HG03521 (cell line): ENCODE results near the gene ALG1.
"Not testable (repeated sequence)": the region's sequence is repeated elsewhere in the genome, so short reads cannot be mapped to it uniquely, and the experiment has no call there.

ENCODE experiments used
- ATAC-seq: cut with Tn5 transposase; IDR thresholded peaks from one replicate; pipeline ENCODE4 v1.9.1; 2021; ENCODE audit warnings: mild to moderate bottlenecking, moderate library complexity; ENCODE audit not compliant: unreplicated experiment

The ALG1 gene

DNA sequence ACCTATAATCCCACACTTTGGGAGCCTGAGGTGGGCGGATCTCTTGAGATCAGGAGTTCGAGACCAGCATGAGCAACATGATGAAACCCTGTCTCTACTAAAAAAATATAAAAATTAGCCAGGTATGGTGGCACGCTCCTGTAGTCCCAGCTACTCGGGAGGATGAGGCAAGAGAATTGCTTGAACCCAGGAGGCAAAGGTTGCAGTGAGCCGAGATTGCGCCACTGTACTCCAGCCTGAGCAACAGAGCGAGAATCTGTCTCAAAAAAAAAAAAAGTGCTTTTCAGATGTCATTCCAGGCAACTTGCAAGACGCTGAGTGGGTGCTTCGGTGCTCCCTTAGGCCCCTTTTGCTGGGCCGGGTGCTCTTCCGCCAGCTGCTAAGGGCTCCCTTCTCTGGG is 27.1 kb upstream of the ALG1 start:
- ATAC-seq, result not testable (repeated sequence)

DNA sequence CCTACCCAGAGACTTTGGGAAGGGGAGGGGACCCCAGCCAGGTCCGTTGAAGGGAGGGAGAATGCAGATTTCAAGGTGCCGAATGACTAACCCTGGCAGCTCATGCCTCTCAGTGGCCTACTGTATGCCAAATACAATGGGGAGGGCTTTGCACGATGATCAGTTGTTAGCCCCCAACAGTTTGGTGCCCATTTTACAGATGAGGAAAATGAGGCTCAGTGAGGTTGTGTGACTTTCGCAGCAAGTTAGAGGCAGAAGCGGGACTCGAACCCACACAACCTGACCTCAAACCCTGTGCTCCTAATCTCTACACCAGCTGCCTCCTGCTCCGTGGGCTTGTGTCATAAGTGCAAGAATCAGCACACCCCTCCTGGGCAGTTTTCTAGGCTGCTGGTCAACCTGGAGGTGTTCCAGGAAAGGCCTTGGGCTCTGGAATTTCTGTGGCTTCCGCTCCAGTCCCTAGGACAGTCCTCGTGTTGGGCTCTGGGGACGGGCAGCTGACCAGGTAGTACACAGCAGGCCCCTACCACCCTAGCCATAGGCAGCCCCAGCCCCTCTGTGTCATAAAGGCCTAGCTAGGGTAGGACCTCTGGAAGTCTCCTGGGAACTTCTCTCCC is 26.0 kb upstream of the ALG1 start:
- no peak for ATAC-seq

DNA sequence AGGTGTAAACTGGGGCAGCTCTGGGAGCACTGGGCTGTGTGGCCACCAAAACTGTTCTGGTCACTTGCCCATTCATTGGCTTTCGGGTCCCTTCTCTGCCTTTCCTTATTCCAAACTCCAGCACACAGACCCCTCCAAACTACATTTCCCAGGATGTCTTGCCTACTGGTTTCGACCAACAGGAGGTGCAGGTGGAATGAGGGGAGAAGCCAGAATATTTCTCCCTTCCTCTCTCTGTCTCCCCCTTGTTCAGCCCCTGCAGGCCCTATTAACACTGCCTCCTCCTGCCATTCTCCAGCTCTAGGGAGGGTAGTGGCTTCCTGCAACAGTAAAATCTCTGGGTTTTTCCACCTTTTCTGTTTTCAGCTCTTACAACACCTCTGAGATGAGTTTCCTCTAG is 24.7 kb upstream of the ALG1 start:
- ATAC-seq, result no peak

DNA sequence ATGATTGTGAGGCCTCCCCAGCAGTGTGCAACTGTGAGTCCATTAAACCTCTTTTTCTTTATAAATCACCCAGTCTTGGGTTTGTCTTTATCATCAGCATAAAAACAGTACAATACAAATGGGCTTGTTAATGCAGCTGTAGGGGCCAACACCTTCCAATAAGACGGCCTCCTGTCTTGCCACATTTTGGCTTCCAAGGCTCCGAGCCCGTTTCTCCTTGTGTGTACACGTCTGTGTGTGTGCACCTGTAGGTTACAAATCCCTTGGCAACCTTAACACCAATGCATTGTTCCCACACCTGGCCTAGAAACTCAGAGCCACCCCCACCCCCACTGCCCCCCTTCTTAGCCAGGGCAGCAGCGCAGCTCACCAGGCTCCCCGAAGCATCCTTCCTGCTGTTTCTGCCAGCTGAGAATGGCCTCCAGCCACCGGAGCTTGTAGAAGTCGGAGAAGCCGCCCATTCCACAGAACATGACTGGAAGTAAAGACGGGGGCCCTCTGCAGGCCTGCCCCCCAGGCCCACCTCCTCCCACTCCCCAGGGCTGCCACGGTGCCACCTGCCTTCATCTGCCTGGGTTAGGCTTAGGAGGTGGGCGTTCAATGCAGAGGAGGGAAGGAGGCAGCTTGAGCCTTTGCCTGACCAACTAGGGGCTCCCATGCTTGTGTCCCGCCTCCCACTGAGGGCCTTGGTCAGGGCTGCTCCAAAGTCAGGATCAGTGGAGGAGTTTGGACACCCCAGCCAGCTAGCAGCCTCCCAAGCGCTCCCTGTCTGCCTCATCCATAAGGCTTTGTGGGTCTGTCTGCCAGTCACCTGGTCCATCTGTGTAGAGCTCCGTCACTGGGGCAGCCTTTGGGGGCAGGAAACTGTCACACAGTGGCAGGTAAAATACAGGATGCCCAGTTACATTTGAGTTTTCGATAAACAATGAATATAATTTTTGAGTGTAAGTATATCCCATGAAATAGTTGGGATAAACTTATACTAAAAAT is 16.5 kb upstream of the ALG1 start:
- ATAC-seq, result no peak

DNA sequence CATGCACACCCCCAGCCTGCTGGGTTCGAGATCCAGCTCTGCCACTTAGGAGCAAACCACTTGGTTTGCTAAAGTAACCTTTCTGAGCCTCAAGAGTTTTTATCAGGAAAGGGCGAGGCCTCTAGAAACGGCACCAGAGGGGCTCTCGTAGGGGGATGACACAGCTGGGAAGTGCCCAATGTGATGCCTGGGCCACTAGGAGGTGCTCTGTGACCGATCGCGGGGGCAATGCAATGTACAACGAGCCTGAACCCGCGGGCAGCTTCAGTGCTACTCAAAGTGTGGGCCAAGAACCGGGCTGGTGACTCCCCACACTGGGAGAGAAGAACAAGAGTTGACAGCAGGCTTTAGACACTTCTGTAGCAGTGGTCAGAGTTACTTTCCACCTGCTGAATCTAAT is 15.3 kb upstream of the ALG1 start:
- ATAC-seq, result no peak

DNA sequence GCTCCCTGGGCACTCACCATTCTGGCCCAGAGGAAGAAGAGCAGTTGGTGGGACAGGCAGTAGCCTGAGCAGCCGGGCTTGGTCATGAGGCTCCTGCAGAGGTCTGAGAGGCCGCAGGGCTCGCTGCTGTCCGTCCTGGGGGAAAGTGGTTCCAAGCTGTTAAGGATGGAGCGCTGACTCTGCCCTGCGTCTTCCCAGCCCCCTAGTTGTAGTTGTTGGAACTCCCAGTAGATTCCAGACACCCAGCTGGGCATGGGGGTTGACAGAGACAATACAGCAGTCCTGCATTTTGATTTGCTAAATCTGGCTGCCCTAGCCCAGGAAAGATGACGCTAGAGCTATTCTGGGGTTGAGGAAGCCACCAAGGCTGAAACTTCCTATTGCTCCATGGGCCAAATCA is 13.2 kb upstream of the ALG1 start:
- ATAC-seq, result no peak

DNA sequence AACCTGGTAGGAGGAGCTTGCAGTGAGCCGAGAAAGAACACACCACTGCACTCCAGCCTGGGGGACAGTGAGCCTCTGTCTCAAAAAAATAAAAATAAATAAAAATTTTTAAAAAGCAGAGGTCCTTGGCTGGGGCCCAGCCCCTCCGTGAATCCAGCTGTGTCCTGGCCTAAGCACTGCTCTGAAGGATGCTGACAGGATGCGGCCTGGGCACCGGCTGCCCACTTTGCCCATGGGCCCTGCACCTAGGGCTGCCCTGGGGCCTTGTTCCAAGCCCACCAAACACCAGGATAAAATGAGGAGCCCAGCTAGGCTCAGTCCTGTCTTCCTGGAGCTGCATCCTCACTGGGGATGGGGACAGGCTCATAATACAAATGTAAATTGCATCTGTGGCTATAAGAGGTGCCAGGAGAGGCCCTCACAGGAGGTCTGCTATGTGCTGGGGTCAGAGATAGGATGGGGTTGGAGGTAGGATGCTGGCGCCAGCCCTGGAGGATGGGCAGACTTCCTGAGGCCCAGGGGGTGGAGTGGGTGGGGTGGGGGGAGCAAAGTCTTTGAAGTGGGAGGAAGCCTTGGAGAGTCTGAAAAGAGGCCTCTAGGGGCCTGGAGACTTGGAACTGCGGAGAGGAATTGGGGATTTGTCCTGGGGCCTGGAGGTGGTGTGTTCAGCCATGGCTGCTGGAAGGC is 12.1 kb upstream of the ALG1 start:
- ATAC-seq, result no peak

DNA sequence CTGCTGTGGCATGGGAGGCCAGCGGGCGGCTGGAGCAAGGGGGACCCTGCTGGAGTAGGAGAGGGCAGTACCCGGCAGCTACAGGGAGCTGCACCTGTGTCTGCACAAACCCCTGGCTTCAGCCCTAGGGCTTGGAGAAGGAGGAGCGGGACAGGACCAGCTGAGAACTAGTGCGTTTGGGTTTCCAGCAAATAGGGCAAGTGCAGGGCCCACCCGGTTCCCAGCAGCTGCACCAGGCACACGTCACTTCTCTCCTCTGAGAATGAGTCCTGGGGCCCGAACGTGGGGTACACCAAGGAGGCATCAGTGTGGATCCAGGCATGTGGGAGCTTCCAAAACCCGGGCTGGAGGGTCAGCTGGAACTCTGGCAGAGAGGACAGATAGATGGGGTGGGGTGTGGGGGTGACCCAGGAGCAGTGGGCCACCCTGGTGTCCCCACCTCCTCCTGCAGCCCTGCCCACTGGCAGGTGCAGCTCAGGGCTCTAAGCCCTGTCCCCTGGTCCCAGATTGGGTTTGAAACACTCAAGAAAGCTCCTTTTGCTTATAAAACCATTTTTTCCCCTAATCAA is 11.5 kb upstream of the ALG1 start:
- ATAC-seq, result no peak

DNA sequence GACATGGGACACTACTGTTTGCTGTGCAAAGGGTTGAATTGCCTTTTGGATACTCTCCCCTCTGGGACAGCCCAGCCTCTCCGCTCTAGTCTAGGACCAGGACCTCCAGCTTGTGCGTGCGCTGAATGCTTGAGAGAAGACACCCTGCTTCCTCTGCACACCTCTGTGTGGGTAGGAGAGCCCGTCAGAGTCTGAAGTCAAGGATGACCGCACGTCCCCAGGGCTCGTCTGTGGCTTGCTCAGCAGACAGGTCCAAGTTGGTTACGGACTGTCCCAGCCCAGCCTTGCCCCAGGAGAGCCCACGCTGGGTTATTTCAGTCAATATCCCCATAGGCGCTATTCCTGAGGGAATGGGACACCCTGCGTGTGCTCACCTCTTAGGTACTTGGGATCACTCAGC is 9.6 kb upstream of the ALG1 start:
- no peak for ATAC-seq

DNA sequence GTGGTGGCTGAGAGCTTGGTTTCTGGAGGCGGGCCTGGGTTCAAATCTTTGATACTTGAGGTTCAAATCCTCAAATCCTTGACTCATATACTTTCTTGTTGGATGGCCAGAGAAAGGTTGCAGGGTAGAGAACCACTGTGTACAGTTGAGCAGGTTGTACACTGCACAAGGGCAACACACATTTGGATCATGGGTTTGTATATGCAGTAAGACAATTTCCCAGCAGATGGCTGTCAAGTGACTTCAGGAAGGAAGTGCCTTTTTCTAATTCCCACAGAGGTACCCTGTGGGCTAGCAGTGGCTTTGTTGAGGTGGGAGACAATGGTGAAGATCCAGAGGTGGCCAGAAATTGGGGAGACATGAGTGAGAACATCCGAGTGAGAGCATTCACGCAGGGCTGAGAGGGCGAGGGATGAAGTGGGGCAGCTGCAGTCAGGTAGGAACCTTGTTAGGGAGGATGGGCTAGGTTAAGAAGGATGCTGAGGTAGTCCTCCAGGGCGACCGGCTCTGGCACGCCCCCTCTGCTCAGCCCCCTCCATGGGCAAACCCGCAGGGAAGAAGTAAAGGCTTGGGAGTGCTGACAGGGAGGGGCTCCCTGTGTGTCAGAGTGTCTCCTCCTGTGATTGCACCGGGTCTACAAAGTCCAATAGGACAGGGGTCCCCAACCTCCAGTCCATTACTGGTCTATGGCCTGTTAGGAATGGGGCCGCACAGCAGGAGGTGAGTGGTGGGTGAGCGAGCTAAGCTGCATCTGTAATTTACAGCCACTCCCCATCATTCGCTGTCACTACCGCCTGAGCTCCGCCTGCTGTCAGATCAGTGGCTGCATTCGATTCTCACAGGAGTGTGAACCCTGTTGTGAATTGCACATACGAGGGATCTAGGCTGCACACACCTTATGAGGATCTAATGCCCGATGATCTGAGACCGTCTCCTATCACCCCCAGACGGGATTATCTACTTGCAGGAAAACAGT is 8.6 kb upstream of the ALG1 start:
- ATAC-seq, result no peak

DNA sequence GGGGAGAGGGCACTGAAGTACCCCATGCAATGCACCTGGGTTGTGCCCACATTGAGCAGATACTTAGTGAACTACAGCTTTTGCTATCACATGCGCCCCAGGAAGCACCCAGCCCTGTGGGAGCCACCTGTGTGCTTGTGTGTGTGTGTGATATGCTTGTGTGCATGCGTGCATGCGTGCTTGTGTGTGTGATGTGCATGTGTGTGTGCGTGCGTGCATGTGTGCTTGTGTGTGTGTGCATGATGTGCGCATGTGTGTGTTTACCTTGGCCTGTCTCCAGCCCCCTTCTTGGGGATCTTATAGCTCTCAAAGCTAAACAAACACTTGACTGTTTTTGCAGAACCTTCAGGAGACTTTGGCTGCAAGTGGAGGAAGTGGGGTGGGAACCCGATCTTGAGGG is 6.7 kb upstream of the ALG1 start:
- no peak for ATAC-seq

DNA sequence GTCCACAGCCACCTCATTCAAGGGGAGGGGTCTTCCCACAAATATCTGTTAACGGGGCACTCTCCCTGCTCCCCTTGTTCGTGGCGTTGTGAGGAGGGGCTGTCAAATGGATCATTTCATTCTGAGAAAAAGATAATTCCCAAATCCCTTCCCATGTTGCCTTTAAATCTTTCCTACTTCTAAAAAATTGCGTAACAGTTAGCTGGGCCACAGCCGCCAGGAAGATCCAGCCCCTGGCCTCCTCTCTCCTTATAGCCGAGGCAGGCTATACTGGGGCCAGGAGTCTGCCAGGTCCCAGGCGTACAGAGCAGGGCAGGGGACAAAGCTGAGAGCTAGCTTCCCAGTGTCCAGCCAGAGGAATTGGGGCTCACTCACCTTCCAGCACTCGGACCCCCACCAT is 6.3 kb upstream of the ALG1 start:
- ATAC-seq, result no peak

DNA sequence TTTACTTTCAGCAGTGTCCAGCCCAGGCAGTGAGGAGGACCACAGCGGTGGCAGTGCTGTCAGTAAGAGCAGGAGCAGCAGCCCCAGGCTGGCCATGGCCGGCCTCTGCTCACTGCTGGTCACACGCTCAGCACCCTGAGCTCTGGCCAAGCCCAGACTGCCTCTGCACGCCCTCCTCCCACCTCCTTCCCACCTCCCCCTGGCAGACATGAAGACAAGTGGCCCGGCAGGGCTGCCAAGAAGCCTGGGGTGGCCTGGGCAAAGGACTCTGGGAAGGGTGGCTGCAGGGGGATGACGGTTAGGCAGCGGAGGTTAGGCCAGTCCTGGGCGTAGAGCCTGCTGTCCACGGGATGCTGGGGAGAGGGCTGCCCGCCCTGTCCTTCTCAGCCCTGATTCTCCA is 5.8 kb upstream of the ALG1 start, which contains the start of gene C16orf89:
Gene C16orf89, minus strand, starts transcription at position 144 of the 400 bp plus-strand sequence. Its CDS starts 48 bp downstream, at position 96.
- no peak for ATAC-seq

DNA sequence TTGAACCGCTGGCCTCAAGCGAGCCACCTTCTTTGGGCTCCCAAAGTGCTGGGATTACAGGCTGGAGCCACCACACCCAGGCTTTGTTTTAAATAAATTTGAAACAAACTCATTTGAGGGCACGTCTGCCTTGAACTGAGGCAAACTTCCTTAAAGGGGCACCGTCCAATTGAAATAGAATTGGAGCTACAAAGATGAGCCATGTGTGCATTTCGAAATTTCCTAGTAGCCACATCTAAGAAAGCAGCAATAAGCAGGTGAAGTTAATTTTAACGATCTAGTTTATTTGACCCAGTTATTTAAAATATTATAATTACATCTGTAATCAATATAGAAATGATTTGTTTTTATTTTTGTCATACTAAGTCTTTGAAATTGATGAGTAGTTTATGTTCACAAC is 5.1 kb upstream of the ALG1 start:
- ATAC-seq, result no peak

DNA sequence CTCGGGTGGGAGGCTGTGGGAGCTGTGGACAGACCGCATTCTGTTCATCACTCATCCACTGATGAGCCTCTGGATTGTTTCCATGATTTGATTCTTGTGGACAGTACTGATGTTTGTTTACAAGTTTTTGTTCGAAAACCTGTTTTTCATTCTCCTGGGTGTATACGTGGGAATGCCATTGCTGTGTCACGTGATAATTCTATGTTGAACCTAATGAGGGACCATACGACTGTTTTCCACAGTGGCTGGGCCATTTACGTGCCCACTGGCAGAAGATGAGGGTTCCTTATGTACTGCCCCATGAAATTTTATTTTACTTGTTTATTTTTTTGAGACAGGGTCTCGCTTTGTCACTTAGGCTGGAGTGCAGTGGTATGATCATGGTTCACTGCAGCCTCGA is 2.6 kb upstream of the ALG1 start:
- no peak for ATAC-seq

DNA sequence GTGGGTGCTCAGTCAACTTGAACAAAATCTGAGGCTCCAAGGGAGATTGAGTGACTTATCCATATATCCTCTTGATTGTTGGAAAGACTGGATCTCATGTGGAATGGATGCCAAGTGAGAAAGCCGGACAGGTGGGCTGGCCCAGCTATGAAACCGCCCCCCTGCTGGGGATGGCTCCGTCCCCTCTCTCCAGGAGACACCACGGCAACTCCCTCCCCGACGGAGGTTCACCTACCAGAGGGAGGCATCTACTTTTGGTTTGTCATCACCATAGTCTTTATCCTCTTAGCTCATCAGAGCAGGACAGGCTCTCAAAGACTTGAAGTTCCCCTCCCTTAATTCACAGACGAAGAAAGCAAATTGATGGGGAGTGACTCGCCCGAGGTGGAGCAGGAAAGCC is 1.8 kb upstream of the ALG1 start:
- no peak for ATAC-seq

DNA sequence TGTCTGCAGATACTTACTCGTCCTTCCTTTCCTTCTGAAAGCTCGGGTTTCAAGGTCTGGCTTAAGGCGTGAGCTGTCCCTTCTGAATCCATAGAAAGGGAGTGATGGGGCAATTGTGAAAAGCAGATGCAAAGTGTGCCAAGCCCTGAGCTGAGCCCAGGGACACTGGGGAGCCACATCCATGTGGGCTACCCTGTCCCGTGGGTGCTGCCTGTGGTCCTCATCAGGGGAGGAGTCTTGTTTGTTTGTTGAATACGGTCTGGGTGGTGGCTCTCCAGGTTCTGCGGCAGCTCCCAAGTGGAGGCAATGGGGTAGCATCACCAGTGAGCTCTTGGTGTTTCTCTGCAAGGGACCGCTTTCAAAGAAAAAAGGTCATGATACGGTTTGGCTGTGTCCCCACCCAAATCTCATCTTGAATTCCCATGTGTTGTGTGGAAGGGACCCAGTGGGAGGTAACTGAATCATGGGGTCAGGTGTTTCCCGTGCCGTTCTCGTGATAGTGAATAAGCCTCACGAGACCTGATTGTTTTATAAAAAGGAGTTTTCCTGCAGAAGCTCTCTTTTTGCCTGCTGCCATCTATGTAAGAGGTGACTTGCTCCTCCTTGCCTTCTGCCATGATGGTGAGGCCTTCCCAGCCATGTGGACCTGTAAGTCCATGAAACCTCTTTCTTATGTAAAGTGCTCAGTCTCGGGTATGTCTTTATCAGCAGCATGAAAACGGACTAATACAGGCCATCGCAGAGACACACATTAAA is 1.0 kb upstream of the ALG1 start:
- no peak for ATAC-seq

DNA sequence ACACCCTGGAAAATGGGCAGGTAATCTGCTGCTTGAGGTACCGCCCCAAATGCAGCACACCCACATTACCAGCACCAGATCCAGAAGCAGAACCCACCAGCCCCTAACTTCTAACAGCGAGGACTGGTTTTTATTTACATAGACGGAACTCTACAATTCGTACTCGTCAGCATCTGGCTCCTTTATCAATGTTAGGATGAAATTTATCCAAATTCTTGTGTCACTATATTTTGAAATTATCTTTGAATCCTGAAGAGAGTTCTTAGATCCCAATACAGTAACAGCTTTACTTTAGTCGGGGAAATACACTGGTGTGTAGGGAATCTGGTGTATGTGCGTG is 332 bp upstream of the ALG1 start:
- no peak for ATAC-seq
